Activated naive CD4-positive, alpha-beta T cell treated with Interleukin-2 at 50 U/mL for 16 hours (primary cell): ENCODE measurements around the gene RAPGEF6.

Source experiments
- DNase-seq: peaks from one replicate; pipeline ENCODE4 v3.0.0-alpha.2; 2020

RAPGEF6 gene

GRCh38 chr5:131539251-131539650 is 95.8 kb downstream of the RAPGEF6 start:
- DNase-seq = no peak

GRCh38 chr5:131538177-131538593 is 96.8 kb downstream of the RAPGEF6 start:
- no peak for DNase-seq

GRCh38 chr5:131536850-131537448 is 98.1 kb downstream of the RAPGEF6 start:
- no peak for DNase-seq

- no peak for DNase-seq
Observed at GRCh38 chr5:131536211-131536826, 98.7 kb downstream of the RAPGEF6 start.

GRCh38 chr5:131534974-131535373 is 100.1 kb downstream of the RAPGEF6 start:
- no peak for DNase-seq

GRCh38 chr5:131533836-131534235 is 101.2 kb downstream of the RAPGEF6 start:
- no peak for DNase-seq

- DNase-seq = no peak
Observed at GRCh38 chr5:131532031-131532640, 102.9 kb downstream of the RAPGEF6 start.

- DNase-seq = no peak
Observed at GRCh38 chr5:131530706-131531331, 104.2 kb downstream of the RAPGEF6 start.

GRCh38 chr5:131528682-131529081 is 106.3 kb downstream of the RAPGEF6 start:
- no peak for DNase-seq

GRCh38 chr5:131525805-131526204 is 109.2 kb downstream of the RAPGEF6 start:
- no peak for DNase-seq

GRCh38 chr5:131524431-131524830 is 110.6 kb downstream of the RAPGEF6 start:
- DNase-seq = no peak

GRCh38 chr5:131523500-131524185 is 111.4 kb downstream of the RAPGEF6 start:
- DNase-seq = no peak

GRCh38 chr5:131521252-131521651 is 113.8 kb downstream of the RAPGEF6 start:
- DNase-seq = no peak

GRCh38 chr5:131515348-131515747 is 119.7 kb downstream of the RAPGEF6 start:
- no peak for DNase-seq

GRCh38 chr5:131514316-131515283 is 120.4 kb downstream of the RAPGEF6 start:
- DNase-seq = no peak

- DNase-seq = no peak
Observed at GRCh38 chr5:131513780-131514179, 121.2 kb downstream of the RAPGEF6 start.

- no peak for DNase-seq
Observed at GRCh38 chr5:131511934-131512333, 123.1 kb downstream of the RAPGEF6 start.

- DNase-seq = no peak
Observed at GRCh38 chr5:131509801-131510200, 125.2 kb downstream of the RAPGEF6 start.

GRCh38 chr5:131505237-131505908 is 129.7 kb downstream of the RAPGEF6 start:
- DNase-seq = no peak

GRCh38 chr5:131496400-131496713 is 138.7 kb downstream of the RAPGEF6 start:
- DNase-seq = no peak

- DNase-seq = no peak
Observed at GRCh38 chr5:131495536-131496399, 139.3 kb downstream of the RAPGEF6 start.
